MCF 10A (cell line): ENCODE measurements around the gene PLXNB2. TPM values are rescaled to one million over a fixed set of nuclear protein-coding genes. Genes with fewer than 3 reads are reported as not detected.

ENCODE experiments used
- BruUV-seq: library from RNA; stranded (reverse); fragments of 400-500 nt; replicated peaks from 2 replicates; lab custom pipeline; 2021; lab: Mats Ljungman, UMichigan
- CTCF ChIA-PET: fragments of 300-600 bp; sonication (Branson Sonifier 250); formaldehyde crosslinking; extraction: SDS; loops from one replicate; lab custom pipeline; 2021; ENCODE audit warnings: antibody characterized with exemption, inconsistent platforms; lab: Yijun Ruan, JAX
- POLR2A ChIA-PET: fragments of 300-600, 350-650 bp; sonication (Branson Sonifier 250); formaldehyde crosslinking; extraction: SDS; loops from one replicate; lab custom pipeline; 2020; ENCODE audit warnings: antibody characterized with exemption, inconsistent platforms; lab: Yijun Ruan, JAX
- DNase-seq: peaks from one replicate; pipeline ENCODE4 v3.0.0-alpha.2; 2018; ENCODE audit not compliant: unreplicated experiment
- H3K27ac Mint-ChIP-seq: one replicate; pipeline ENCODE4 v1.8.0; 2022; ENCODE audit warnings: mild to moderate bottlenecking, low read depth, mixed read lengths; ENCODE audit not compliant: unreplicated experiment
- H3K27me3 Mint-ChIP-seq: one replicate; pipeline ENCODE4 v1.8.0; 2022; ENCODE audit warnings: mixed read lengths; ENCODE audit not compliant: insufficient read depth, unreplicated experiment
- H3K36me3 Mint-ChIP-seq: one replicate; pipeline ENCODE4 v1.8.0; 2022; ENCODE audit warnings: mild to moderate bottlenecking, moderate library complexity, mixed read lengths; ENCODE audit not compliant: insufficient read depth, unreplicated experiment
- H3K4me1 Mint-ChIP-seq: one replicate; pipeline ENCODE4 v1.8.0; 2022; ENCODE audit warnings: mixed read lengths; ENCODE audit not compliant: insufficient read depth, unreplicated experiment
- H3K4me3 Mint-ChIP-seq: one replicate; pipeline ENCODE4 v1.8.0; 2022; ENCODE audit warnings: mild to moderate bottlenecking, moderate library complexity, mixed read lengths; ENCODE audit not compliant: unreplicated experiment
- H3K9me3 Mint-ChIP-seq: one replicate; pipeline ENCODE4 v1.8.0; 2022; ENCODE audit warnings: mixed read lengths; ENCODE audit not compliant: unreplicated experiment
- intact Hi-C: fragments of 100-400 bp; cut with micrococcal nuclease; formaldehyde crosslinking; loops from 2 replicates; pipeline ENCODE4 v1.14.1; 2022
- total RNA-seq: library from RNA; stranded (reverse); gene quantifications from 2 replicates; pipeline ENCODE4 v1.2.3, GENCODE V29; 2022
- TF ChIP-seq, protein P1 (sequence below): fragments of 200-600 bp; IDR thresholded peaks from one replicate; pipeline ENCODE4 v1.8.0; 2022; ENCODE audit warnings: antibody characterized with exemption, mild to moderate bottlenecking; ENCODE audit not compliant: unreplicated experiment

Gene PLXNB2
- total RNA-seq, 1 experiment from 2014 or later, result 199 TPM

DNA sequence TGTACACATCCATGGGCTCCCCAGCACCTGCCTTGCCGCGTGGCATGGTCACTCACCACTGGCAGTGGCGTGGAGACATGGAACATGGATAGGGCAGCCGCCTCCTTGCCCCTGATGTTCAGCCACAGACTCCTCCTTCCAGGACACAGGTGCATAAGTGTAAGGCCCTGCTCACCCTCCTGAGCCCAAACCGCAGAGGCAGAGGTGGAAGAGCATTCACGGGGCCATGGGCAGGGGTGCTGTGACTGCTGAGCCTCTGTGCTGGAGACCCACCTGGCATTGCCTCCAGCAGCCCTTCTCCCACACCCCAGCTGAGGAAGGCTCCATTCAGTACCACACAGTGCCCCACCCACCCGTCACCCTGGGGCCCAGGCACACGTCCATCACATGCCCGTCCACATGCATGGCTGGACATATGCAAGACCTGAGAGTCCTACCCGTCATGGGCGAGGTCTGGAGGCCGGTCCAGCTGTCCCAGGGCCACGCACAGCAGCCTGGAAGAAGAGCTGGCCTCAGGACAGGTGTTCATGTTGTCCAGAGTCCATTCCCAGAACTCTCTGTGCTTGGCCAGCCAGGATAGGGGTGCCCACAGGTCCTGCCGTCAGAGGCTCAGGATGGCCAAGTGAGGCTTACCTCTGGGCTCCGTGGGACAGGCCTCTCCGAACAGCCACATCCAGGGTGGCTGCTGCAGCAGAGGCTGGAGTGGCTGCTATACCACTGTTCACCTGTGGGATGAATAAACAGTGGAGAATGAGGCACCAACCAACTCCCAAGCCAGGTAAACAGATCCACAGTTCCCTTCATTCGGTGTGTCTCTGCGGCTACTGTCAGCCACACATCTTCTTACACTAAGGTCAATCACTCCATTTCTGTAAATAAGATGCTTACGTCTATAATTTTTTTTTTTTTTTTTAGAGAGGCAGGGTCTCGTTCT lies 60.9 kb downstream of the PLXNB2 start:
- Mint-ChIP-seq H3K4me1 (peaks cover 10% of the 10 kb centered on the region), H3K27me3 (no peaks in the 10 kb centered on the region), H3K36me3 (peaks cover 20% of the 10 kb centered on the region), H3K4me3 (peak overlapping the region; percentile 96), H3K27ac (no peak overlapping the region), H3K9me3 (no peaks in the 10 kb centered on the region)
- ChIA-PET CTCF (interaction anchor here (0.7 kb wide), 1 partner anchor 197 kb away, joined by 3 read pairs; no protein-coding TSS in a partner anchor), POLR2A (interaction anchor here (0.8 to 1.4 kb wide), 6 partner anchors 14 to 97 kb away, joined by 3 to 4 read pairs (median 3); partner anchors contain the start of gene PPP6R2)
- TF ChIP-seq, protein P1, sequence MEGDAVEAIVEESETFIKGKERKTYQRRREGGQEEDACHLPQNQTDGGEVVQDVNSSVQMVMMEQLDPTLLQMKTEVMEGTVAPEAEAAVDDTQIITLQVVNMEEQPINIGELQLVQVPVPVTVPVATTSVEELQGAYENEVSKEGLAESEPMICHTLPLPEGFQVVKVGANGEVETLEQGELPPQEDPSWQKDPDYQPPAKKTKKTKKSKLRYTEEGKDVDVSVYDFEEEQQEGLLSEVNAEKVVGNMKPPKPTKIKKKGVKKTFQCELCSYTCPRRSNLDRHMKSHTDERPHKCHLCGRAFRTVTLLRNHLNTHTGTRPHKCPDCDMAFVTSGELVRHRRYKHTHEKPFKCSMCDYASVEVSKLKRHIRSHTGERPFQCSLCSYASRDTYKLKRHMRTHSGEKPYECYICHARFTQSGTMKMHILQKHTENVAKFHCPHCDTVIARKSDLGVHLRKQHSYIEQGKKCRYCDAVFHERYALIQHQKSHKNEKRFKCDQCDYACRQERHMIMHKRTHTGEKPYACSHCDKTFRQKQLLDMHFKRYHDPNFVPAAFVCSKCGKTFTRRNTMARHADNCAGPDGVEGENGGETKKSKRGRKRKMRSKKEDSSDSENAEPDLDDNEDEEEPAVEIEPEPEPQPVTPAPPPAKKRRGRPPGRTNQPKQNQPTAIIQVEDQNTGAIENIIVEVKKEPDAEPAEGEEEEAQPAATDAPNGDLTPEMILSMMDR, result no peak
- no peak for DNase-seq
- intact Hi-C loops, result no loop called here
- BruUV-seq, result no TSS peak

- CTCF ChIA-PET, result no interaction called here
These were observed 62.0 kb downstream of the PLXNB2 start for GRCh38 chr22:50245214-50246072.

GRCh38 chr22:50244420-50245213 lies 62.8 kb downstream of the PLXNB2 start, which contains the start of gene TUBGCP6:
Gene TUBGCP6 (minus strand): TSS chr22:50245023. CDS start chr22:50244459, 564 bp downstream.
- Mint-ChIP-seq H3K36me3 (peaks cover 25% of the 10 kb centered on the region), H3K4me3 (peak within 1 kb of the TSS; percentile 96), H3K4me1 (peaks cover 16% of the 10 kb centered on the region), H3K27ac (peak within 1 kb of the TSS; percentile 99), H3K27me3 (no peaks in the 10 kb centered on the region), H3K9me3 (no peaks in the 10 kb centered on the region)
- CTCF ChIA-PET, result interaction anchor here (0.7 to 4.2 kb wide), 4 partner anchors 13 to 239 kb away, joined by 5 to 19 read pairs (median 5); no protein-coding TSS in a partner anchor
- peak; percentile 91 for DNase-seq
- TF ChIP-seq, protein P1, result no peak
- intact Hi-C loops, result no loop called here
- no TSS peak for BruUV-seq
- POLR2A ChIA-PET, result interaction anchor here (0.6 to 1.5 kb wide), 23 partner anchors 10 to 450 kb away, joined by 3 to 12 read pairs (median 4); partner anchors contain the start of genes DENND6B, LMF2, NCAPH2 and PLXNB2

More at GRCh38 chr22:50245214-50246072, 62.0 kb downstream of the PLXNB2 start:
- Mint-ChIP-seq H3K4me3 (peak overlapping the region; percentile 96), H3K27ac (peak overlapping the region; percentile 99), H3K9me3 (no peaks in the 10 kb centered on the region), H3K27me3 (no peaks in the 10 kb centered on the region), H3K4me1 (peaks cover 16% of the 10 kb centered on the region), H3K36me3 (peaks cover 20% of the 10 kb centered on the region)
- no peak for DNase-seq
- POLR2A ChIA-PET, result interaction anchor here (0.7 to 1.4 kb wide), 7 partner anchors 15 to 98 kb away, joined by 3 to 5 read pairs (median 3); partner anchors contain the start of gene PPP6R2
- TF ChIP-seq, protein P1, result no peak
- intact Hi-C loops, result no loop called here
- no TSS peak for BruUV-seq
